PC-3 (cell line): ENCODE measurements around the gene TPX2.

Experiments used
- CTCF ChIP-seq: fragments of 300-600 bp; sonication (generic); conservative IDR thresholded peaks from 2 replicates; pipeline ENCODE4 v1.5.1; 2017; ENCODE audit warnings: antibody characterized with exemption, low read depth, mild to moderate bottlenecking, low read length
- EZH2 ChIP-seq: fragments of 300-600 bp; sonication (generic); IDR thresholded peaks from one replicate; pipeline ENCODE4 v1.6.1; 2017; ENCODE audit warnings: antibody characterized with exemption, mild to moderate bottlenecking, low read length; ENCODE audit not compliant: unreplicated experiment
- EZH2phosphoT487 ChIP-seq: fragments of 300-600 bp; sonication (generic); IDR thresholded peaks from 2 replicates; pipeline ENCODE4 v1.6.1; 2018; ENCODE audit warnings: mild to moderate bottlenecking, antibody characterized with exemption, low read length, borderline replicate concordance

- no peak for TF ChIP-seq CTCF
- TF ChIP-seq EZH2phosphoT487, result no peak
- no peak for TF ChIP-seq EZH2
Measured at GRCh38 chr20:31715766-31716165, 23.3 kb upstream of the TPX2 start.
